ENCODE data around the gene BBS7.
A peak's percentile ranks its signal among the peaks of the same experiment; 100 is the strongest.

Gene BBS7

GRCh38 chr4:121875652-121876051 lies 5.4 kb upstream of the BBS7 start:
- in situ Hi-C loops (cut with HindIII; ENCODE audit: low sequenced_read_pairs) = no loop called here
- DNase-seq (ENCODE audit: low read depth, low spot score) = no peak
- H3K4me3 ChIP-seq (ENCODE audit: low read depth, low read length) = no peak overlapping the region
- no peak for TF ChIP-seq CTCF (IDR thresholded peaks at IDR 0.05; ENCODE audit: low read depth, low read length)

GRCh38 chr4:121873604-121874003 lies 3.3 kb upstream of the BBS7 start:
- in situ Hi-C loops (cut with HindIII; ENCODE audit: low sequenced_read_pairs) = no loop called here
- TF ChIP-seq CTCF (IDR thresholded peaks at IDR 0.05; ENCODE audit: low read depth, low read length) = no peak
- no peak overlapping the region for H3K4me3 ChIP-seq (ENCODE audit: low read depth, low read length)
- no peak for DNase-seq (ENCODE audit: low read depth, low spot score)

- TF ChIP-seq CTCF (IDR thresholded peaks at IDR 0.05; ENCODE audit: low read depth, low read length) = no peak
- DNase-seq (ENCODE audit: low read depth, low spot score) = peak; percentile 5
- in situ Hi-C loops (cut with HindIII; ENCODE audit: low sequenced_read_pairs) = no loop called here
- H3K4me3 ChIP-seq (ENCODE audit: low read depth, low read length) = no peak overlapping the region
Measured at GRCh38 chr4:121863799-121864198, 6.5 kb downstream of the BBS7 start.

GRCh38 chr4:121861426-121861825 lies 8.8 kb downstream of the BBS7 start:
- DNase-seq (ENCODE audit: low read depth, low spot score) = no peak
- H3K4me3 ChIP-seq (ENCODE audit: low read depth, low read length) = no peak overlapping the region
- TF ChIP-seq CTCF (IDR thresholded peaks at IDR 0.05; ENCODE audit: low read depth, low read length) = no peak
- in situ Hi-C loops (cut with HindIII; ENCODE audit: low sequenced_read_pairs) = no loop called here

- TF ChIP-seq CTCF (IDR thresholded peaks at IDR 0.05; ENCODE audit: low read depth, low read length) = no peak
- H3K4me3 ChIP-seq (ENCODE audit: low read depth, low read length) = no peak overlapping the region
- DNase-seq (ENCODE audit: low read depth, low spot score) = no peak
- in situ Hi-C loops (cut with HindIII; ENCODE audit: low sequenced_read_pairs) = no loop called here
Measured at GRCh38 chr4:121860121-121860520, 10.2 kb downstream of the BBS7 start.

- in situ Hi-C loops (cut with HindIII; ENCODE audit: low sequenced_read_pairs) = no loop called here
- no peak overlapping the region for H3K4me3 ChIP-seq (ENCODE audit: low read depth, low read length)
- no peak for TF ChIP-seq CTCF (IDR thresholded peaks at IDR 0.05; ENCODE audit: low read depth, low read length)
- no peak for DNase-seq (ENCODE audit: low read depth, low spot score)
Measured at GRCh38 chr4:121851354-121851753, 18.9 kb downstream of the BBS7 start.

- in situ Hi-C loops (cut with HindIII; ENCODE audit: low sequenced_read_pairs) = no loop called here
- TF ChIP-seq CTCF (IDR thresholded peaks at IDR 0.05; ENCODE audit: low read depth, low read length) = no peak
- no peak for DNase-seq (ENCODE audit: low read depth, low spot score)
- H3K4me3 ChIP-seq (ENCODE audit: low read depth, low read length) = no peak overlapping the region
Measured at GRCh38 chr4:121846662-121847061, 23.6 kb downstream of the BBS7 start.
